Thymus (tissue), 11 donors: ENCODE measurements around the gene FLNC. TPM values are rescaled to one million over a fixed set of nuclear protein-coding genes. Genes with fewer than 3 reads are reported as not detected.

Experiments used
- DNase-seq, 9 donors: peaks; one replicate each; pipeline ENCODE4 v3.0.0-alpha.2; 2013; ENCODE audit warnings: low spot score in 9 of 9, low read depth in 6 of 9, missing footprints in 1 of 9
- H3K27ac ChIP-seq, 2 donors: one replicate each; pipeline ENCODE4 v1.5.1; 2013; ENCODE audit warnings: control low read depth in 1 of 2, low read depth in 1 of 2, low read length in 1 of 2, mild to moderate bottlenecking in 1 of 2, moderate library complexity in 1 of 2
- H3K27me3 ChIP-seq, 2 donors: one replicate each; pipeline ENCODE4 v1.5.1; 2013; ENCODE audit warnings: low read length in 1 of 2; ENCODE audit not compliant: control insufficient read depth in 2 of 2, insufficient read depth in 1 of 2
- H3K36me3 ChIP-seq, 2 donors: one replicate each; pipeline ENCODE4 v1.5.1; 2013; ENCODE audit warnings: low read length in 1 of 2, mild to moderate bottlenecking in 1 of 2, moderate library complexity in 1 of 2; ENCODE audit not compliant: control insufficient read depth in 2 of 2, insufficient read depth in 2 of 2
- H3K4me1 ChIP-seq, 2 donors: one replicate each; pipeline ENCODE4 v1.5.1; 2013; ENCODE audit warnings: low read length in 2 of 2; ENCODE audit not compliant: control insufficient read depth in 2 of 2, insufficient read depth in 2 of 2
- H3K4me3 ChIP-seq, 2 donors: one replicate each; pipeline ENCODE4 v1.5.1; 2013; ENCODE audit warnings: low read length in 2 of 2, control low read depth in 1 of 2, mild to moderate bottlenecking in 1 of 2
- H3K9me3 ChIP-seq, 2 donors: one replicate each; pipeline ENCODE4 v1.5.1; 2013; ENCODE audit warnings: low read length in 1 of 2, mild to moderate bottlenecking in 1 of 2; ENCODE audit not compliant: control insufficient read depth in 2 of 2, insufficient read depth in 1 of 2
- WGBS: extraction: QIAGEN DNeasy Blood & Tissue Kit; methylation state at CpG from one replicate; pipeline ENCODE4 v1.1.7; 2013; 5-methylcytosine and 5-hydroxymethylcytosine counted together
- polyA plus RNA-seq: library from polyadenylated mRNA; stranded (reverse); fragments of 200-250 nt; gene quantifications from one replicate; pipeline ENCODE4 v1.2.3, GENCODE V29; 2013
- total RNA-seq: library from RNA; stranded (reverse); fragments of 120-200 nt; gene quantifications from one replicate; pipeline ENCODE4 v1.2.4, GENCODE V29; 2013
- donor health status: healthy.

FLNC gene
- total and polyA plus RNA-seq, 2 donors, result 0.71 to 0.96 TPM

- H3K9me3 ChIP-seq, result no peaks in the 10 kb centered on the region
- peaks cover 0 to 11% of the 10 kb centered on the region in 2 donors for H3K27me3 ChIP-seq
- peaks cover 7 to 17% of the 10 kb centered on the region in 2 donors for H3K4me1 ChIP-seq
- peaks cover 0 to 4% of the 10 kb centered on the region in 2 donors for H3K36me3 ChIP-seq
- H3K4me3 ChIP-seq, result no peak overlapping the region
- DNase-seq, result no peak
- H3K27ac ChIP-seq, result no peak overlapping the region
- 96% methylated on average over 5 of the region's 5 CpGs for WGBS
Measured at GRCh38 chr7:128796327-128796726, 33.9 kb upstream of the FLNC start.

GRCh38 chr7:128799451-128799850 is 30.8 kb upstream of the FLNC start:
- DNase-seq, result no peak
- 71% methylated on average over 2 of the region's 2 CpGs for WGBS
- Histone ChIP-seq H3K27ac (no peak overlapping the region), H3K36me3 (peaks cover 1 to 5% of the 10 kb centered on the region in 2 donors), H3K4me1 (no peaks in the 10 kb centered on the region), H3K4me3 (no peak overlapping the region), H3K27me3 (no peaks in the 10 kb centered on the region), H3K9me3 (no peaks in the 10 kb centered on the region)

DNA sequence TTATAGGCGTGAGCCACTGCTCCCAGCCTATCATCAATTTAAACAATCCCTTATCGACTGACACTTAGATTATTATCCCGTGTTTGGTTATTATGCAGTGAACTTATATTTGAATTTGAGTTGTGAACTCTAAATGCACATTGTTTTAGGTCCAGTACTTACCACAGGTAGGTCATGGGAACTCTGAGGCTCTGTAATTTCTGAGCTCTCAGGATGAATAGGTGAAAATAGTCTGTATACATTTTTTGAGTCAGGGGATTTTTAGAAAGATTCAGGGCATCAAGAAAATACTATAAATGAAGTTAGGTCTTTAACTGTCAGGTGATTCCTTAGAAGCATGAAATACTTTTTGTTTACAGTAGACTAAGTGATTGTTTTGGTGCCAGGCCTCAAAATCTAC is 29.6 kb upstream of the FLNC start:
- no peak overlapping the region for H3K4me3 ChIP-seq
- no peak for DNase-seq
- 99% methylated on average over 3 of the region's 3 CpGs for WGBS
- H3K36me3 ChIP-seq, result peaks cover 7 to 12% of the 10 kb centered on the region in 2 donors
- no peaks in the 10 kb centered on the region for H3K4me1 ChIP-seq
- no peak overlapping the region for H3K27ac ChIP-seq
- no peaks in the 10 kb centered on the region for H3K9me3 ChIP-seq
- H3K27me3 ChIP-seq, result no peaks in the 10 kb centered on the region

GRCh38 chr7:128801003-128801402 is 29.2 kb upstream of the FLNC start:
- Histone ChIP-seq H3K4me3 (no peak overlapping the region), H3K27me3 (no peaks in the 10 kb centered on the region), H3K4me1 (no peaks in the 10 kb centered on the region), H3K9me3 (no peaks in the 10 kb centered on the region), H3K27ac (no peak overlapping the region), H3K36me3 (peaks cover 7 to 12% of the 10 kb centered on the region in 2 donors)
- DNase-seq, result no peak
- WGBS, result 99% methylated on average over 9 of the region's 9 CpGs

GRCh38 chr7:128801667-128802418 is 28.4 kb upstream of the FLNC start:
- Histone ChIP-seq H3K4me1 (no peaks in the 10 kb centered on the region), H3K9me3 (no peaks in the 10 kb centered on the region), H3K36me3 (peaks cover 7 to 12% of the 10 kb centered on the region in 2 donors), H3K27me3 (no peaks in the 10 kb centered on the region), H3K27ac (no peak overlapping the region), H3K4me3 (no peak overlapping the region)
- DNase-seq, result no peak
- WGBS, result 80% methylated on average over 2 of the region's 2 CpGs

DNA sequence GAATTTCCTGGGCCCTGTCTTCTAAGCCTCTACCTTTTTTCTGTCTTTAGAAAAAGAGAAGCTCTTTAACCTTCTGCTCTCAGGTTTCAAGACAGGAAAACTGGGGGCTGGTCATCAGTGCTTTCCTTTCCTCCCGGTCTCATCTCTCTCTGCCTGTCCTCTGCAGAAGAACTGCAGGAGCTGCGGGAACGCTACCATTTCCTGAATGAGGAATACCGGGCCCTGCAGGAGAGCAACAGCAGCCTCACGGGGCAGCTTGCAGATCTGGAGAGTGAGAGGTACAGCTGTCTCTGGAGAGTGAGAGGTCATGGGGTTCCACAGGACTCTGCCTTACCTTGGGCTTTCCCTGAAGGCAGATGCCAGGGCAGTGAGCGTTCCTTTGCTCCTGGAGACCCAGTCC is 25.7 kb upstream of the FLNC start:
- Histone ChIP-seq H3K36me3 (peaks cover 13 to 15% of the 10 kb centered on the region in 2 donors), H3K27me3 (no peaks in the 10 kb centered on the region), H3K9me3 (no peaks in the 10 kb centered on the region), H3K4me3 (no peak overlapping the region), H3K4me1 (no peaks in the 10 kb centered on the region), H3K27ac (no peak overlapping the region)
- 97% methylated on average over 6 of the region's 6 CpGs for WGBS
- DNase-seq, result no peak

DNA sequence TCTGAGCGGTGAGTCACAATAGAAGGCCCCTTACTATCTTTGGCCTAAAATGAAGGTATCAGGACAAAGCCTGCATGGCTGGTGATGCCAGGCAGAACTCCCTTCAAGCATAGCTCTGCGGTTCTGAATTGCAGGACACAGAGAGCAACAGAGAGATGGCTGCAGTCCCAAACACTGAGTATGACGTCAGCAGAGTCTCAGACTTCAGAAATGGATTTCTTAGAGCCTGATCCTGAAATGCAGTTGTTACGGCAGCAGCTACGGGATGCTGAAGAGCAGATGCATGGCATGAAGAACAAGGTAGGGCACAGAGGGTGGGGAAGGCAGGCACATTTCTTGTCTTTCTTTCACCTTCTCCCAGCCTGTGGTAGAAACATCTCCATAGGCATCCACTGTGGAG is 25.0 kb upstream of the FLNC start:
- Histone ChIP-seq H3K4me1 (no peaks in the 10 kb centered on the region), H3K27ac (no peak overlapping the region), H3K27me3 (no peaks in the 10 kb centered on the region), H3K4me3 (no peak overlapping the region), H3K9me3 (no peaks in the 10 kb centered on the region), H3K36me3 (peaks cover 13 to 15% of the 10 kb centered on the region in 2 donors)
- no peak for DNase-seq
- 95% methylated on average over 5 of the region's 5 CpGs for WGBS

GRCh38 chr7:128807191-128807590 is 23.0 kb upstream of the FLNC start:
- Histone ChIP-seq H3K4me3 (no peak overlapping the region), H3K9me3 (no peaks in the 10 kb centered on the region), H3K4me1 (no peaks in the 10 kb centered on the region), H3K36me3 (peaks cover 12 to 13% of the 10 kb centered on the region in 2 donors), H3K27me3 (no peaks in the 10 kb centered on the region), H3K27ac (no peak overlapping the region)
- 98% methylated on average over 8 of the region's 8 CpGs for WGBS
- no peak for DNase-seq

DNA sequence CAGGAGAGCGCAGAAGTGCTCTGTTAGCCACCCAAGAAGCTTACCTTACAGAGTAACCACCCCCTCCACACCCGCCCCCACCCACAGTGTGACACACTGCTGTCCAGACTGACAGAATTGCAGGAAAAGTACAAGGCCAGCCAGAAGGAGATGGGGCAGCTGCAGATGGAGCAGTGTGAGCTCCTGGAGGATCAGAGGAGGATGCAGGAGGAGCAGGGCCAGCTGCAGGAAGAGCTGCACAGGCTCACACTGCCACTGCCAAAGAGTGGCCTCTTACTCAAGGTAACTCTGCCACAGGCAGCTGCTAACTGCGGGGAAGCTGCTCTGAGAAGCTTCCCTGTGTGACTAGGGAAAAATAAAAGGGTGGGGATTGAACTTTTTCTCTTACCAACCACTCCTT is 20.8 kb upstream of the FLNC start:
- Histone ChIP-seq H3K9me3 (no peaks in the 10 kb centered on the region), H3K27ac (no peak overlapping the region), H3K36me3 (peaks cover 11 to 13% of the 10 kb centered on the region in 2 donors), H3K27me3 (no peaks in the 10 kb centered on the region), H3K4me3 (no peak overlapping the region), H3K4me1 (no peaks in the 10 kb centered on the region)
- 97% methylated on average over 3 of the region's 3 CpGs for WGBS
- no peak for DNase-seq
